ENCODE data around the gene GXYLT1. TPM values are rescaled to one million over a fixed set of nuclear protein-coding genes. Genes with fewer than 3 reads are reported as not detected.

GXYLT1 gene
- total RNA-seq, 1 experiment from 2014 or later = 12.6 TPM

GRCh38 chr12:42144408-42145196 is at the start of gene GXYLT1 (continued):
- TF ChIP-seq FOXK1 (CRISPR knock-in tag; IDR thresholded peaks at IDR 0.05) (peak; percentile 84), NFYB (CRISPR knock-in tag; conservative IDR thresholded peaks at IDR 0.05; ENCODE audit: low read depth) (no peak; the same call in 1 of the 2 replicates), E2F4 (CRISPR knock-in tag; IDR thresholded peaks at IDR 0.05; ENCODE audit: borderline replicate concordance, low read depth) (peak; percentile 77; the same call in 1 of the 2 replicates), JUN (CRISPR knock-in tag; IDR thresholded peaks at IDR 0.05) (no peak), SMAD3 (CRISPR knock-in tag; IDR thresholded peaks at IDR 0.05; ENCODE audit: borderline replicate concordance) (peak; percentile 15; the same call in 1 of the 2 replicates), MAX (CRISPR knock-in tag; IDR thresholded peaks at IDR 0.05) (peak; percentile 92), PRRX2 (CRISPR knock-in tag; IDR thresholded peaks at IDR 0.05) (no peak), NFE2L1 (CRISPR knock-in tag; IDR thresholded peaks at IDR 0.05) (peak; percentile 54; the same call in 1 of the 2 replicates), ZNF317 (CRISPR knock-in tag; IDR thresholded peaks at IDR 0.05; ENCODE audit: borderline replicate concordance, low read depth) (peak; percentile 52; the same call in 1 of the 2 replicates), IRF2 (CRISPR knock-in tag; IDR thresholded peaks at IDR 0.05; ENCODE audit: borderline replicate concordance, low read depth) (no peak), MYBL2 (CRISPR knock-in tag; IDR thresholded peaks at IDR 0.05) (peak; percentile 75; the same call in 1 of the 2 replicates), HMGXB4 (CRISPR knock-in tag; IDR thresholded peaks at IDR 0.05) (peak; percentile 93)

GRCh38 chr12:42192686-42193085 is 48.0 kb upstream of the GXYLT1 start:
- Mint-ChIP-seq H3K9me3 (no peaks in the 10 kb centered on the region), H3K4me1 (peaks cover 8% of the 10 kb centered on the region), H3K27me3 (ENCODE audit: low read depth) (no peaks in the 10 kb centered on the region), H3K27ac (no peak overlapping the region), H3K4me3 (no peak overlapping the region), H3K36me3 (no peaks in the 10 kb centered on the region)
- ChIA-PET POLR2A (no interaction called here), CTCF (no interaction called here)
- ATAC-seq (no peak), DNase-seq (ENCODE audit: low spot score) (no peak)
- TF ChIP-seq ZNF263 (CRISPR knock-in tag; IDR thresholded peaks at IDR 0.05; ENCODE audit: low read depth) (no peak), ERG (CRISPR knock-in tag; IDR thresholded peaks at IDR 0.05) (no peak), JAZF1 (CRISPR knock-in tag; IDR thresholded peaks at IDR 0.05) (no peak), FOXP4 (CRISPR knock-in tag; IDR thresholded peaks at IDR 0.05) (no peak), SOX15 (CRISPR knock-in tag; IDR thresholded peaks at IDR 0.05) (no peak), SMAD4 (CRISPR knock-in tag; IDR thresholded peaks at IDR 0.05) (no peak), ZBTB43 (CRISPR knock-in tag; IDR thresholded peaks at IDR 0.05) (no peak), FOXP1 (CRISPR knock-in tag; IDR thresholded peaks at IDR 0.05; ENCODE audit: borderline replicate concordance) (no peak), TEAD1 (CRISPR knock-in tag; IDR thresholded peaks at IDR 0.05) (no peak), EMX1 (CRISPR knock-in tag; IDR thresholded peaks at IDR 0.05) (no peak), FOXK1 (CRISPR knock-in tag; IDR thresholded peaks at IDR 0.05) (no peak), ZNF317 (CRISPR knock-in tag; IDR thresholded peaks at IDR 0.05; ENCODE audit: borderline replicate concordance, low read depth) (no peak), TP53 (CRISPR knock-in tag; IDR thresholded peaks at IDR 0.05) (no peak), OVOL2 (CRISPR knock-in tag; IDR thresholded peaks at IDR 0.05; ENCODE audit: borderline replicate concordance) (no peak), GABPB1 (CRISPR knock-in tag; IDR thresholded peaks at IDR 0.05) (no peak), ZNF232 (CRISPR knock-in tag; IDR thresholded peaks at IDR 0.05) (no peak), ZNF121 (CRISPR knock-in tag; IDR thresholded peaks at IDR 0.05) (no peak)
